Activated CD4-positive, alpha-beta T cell treated with anti-CD3 and anti-CD28 coated beads, Interleukin-2, amount 10 ng/mL, durations not matched to agents 7 days and 5 days (primary cell): ENCODE measurements around the gene PRSS53. TPM values are rescaled to one million over a fixed set of nuclear protein-coding genes. Genes with fewer than 3 reads are reported as not detected.

Source experiments
- CTCF ChIA-PET: fragments of 350-600 bp; sonication (Branson Sonifier 250); formaldehyde crosslinking; loops from one replicate; lab custom pipeline; 2021; ENCODE audit warnings: antibody characterized with exemption; lab: Charles Lee
- POLR2A ChIA-PET: fragments of 350-600 bp; sonication (Branson Sonifier 250); formaldehyde crosslinking; loops from one replicate; lab custom pipeline; 2021; ENCODE audit warnings: antibody characterized with exemption; lab: Charles Lee
- DNase-seq: peaks from one replicate; pipeline ENCODE4 v3.0.0-alpha.2; 2020
- H3K27ac Mint-ChIP-seq: one replicate; pipeline ENCODE4 v1.8.0; 2021; ENCODE audit warnings: mild to moderate bottlenecking, moderate library complexity, mixed read lengths
- H3K27me3 Mint-ChIP-seq: one replicate; pipeline ENCODE4 v1.8.0; 2021; ENCODE audit warnings: mixed read lengths
- H3K36me3 Mint-ChIP-seq: one replicate; pipeline ENCODE4 v1.8.0; 2021; ENCODE audit warnings: low read depth, mixed read lengths
- H3K4me1 Mint-ChIP-seq: one replicate; pipeline ENCODE4 v1.8.0; 2021; ENCODE audit warnings: mixed read lengths
- H3K4me3 Mint-ChIP-seq: one replicate; pipeline ENCODE4 v1.8.0; 2021; ENCODE audit warnings: mild to moderate bottlenecking, moderate library complexity, mixed read lengths
- H3K9me3 Mint-ChIP-seq: one replicate; pipeline ENCODE4 v1.8.0; 2021; ENCODE audit warnings: mixed read lengths
- total RNA-seq, 2 experiments: library from RNA; stranded (reverse); gene quantifications; one replicate each; pipeline ENCODE4 v1.2.3, GENCODE V29; 2021

The PRSS53 gene
- total RNA-seq, 2 experiments from 2014 or later, result 3.5 to 5.7 TPM

DNA sequence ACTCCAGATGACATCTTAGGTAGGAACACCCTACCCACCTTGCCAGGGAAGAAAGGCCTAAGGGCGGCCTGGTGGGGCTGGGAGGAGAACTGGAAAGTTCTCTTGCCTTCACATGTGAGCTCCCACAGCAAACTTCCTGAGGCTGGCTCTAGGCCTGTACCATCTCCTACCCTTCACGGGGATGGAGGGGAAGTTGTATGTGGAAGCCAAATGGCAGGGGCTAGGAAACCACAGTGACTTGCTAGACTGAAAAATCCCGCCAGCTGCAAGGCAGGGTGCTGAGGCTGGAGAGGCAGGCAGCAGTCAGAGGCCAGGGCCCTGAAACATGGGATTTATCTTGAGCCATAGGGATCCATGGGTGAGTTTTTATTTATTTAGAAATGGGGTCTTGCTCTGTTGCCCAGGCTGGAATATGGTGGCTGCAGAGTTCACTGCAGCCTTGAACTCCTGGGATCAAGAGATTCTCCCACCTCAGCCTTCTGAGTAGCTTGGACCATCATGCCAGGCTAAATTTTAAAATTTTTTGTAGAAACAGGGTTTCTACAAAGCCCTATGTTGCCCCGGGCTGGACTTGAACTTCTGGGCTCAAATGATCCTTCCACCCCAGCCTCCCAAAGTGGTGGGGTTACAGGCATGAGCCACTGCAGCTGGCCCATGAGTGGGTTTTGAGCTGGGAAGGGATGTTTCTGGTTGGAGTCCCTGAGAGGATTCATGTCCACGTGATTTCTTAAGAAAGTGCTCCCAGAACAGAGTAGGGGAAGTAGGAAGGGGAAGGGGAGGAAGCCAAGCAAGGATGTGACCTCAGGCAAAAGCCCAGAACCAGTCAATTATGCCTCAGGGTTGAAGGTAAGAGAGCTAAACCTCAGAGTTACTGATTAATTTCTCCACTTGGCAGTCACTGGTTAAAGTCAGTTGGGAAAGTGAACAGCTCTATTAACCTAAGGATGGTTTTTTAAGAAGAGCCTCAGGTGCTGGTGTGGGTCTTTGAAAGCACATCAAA lies 24.7 kb upstream of the PRSS53 start:
- peak overlapping the region; percentile 25 for H3K27ac Mint-ChIP-seq
- no peaks in the 10 kb centered on the region for H3K27me3 Mint-ChIP-seq
- no peak for DNase-seq
- ChIA-PET CTCF (interaction anchor here (0.6 to 2.4 kb wide), 7 partner anchors 12 to 210 kb away, joined by 3 to 12 read pairs (median 3); partner anchors contain the start of genes ZNF646 and ZNF668), POLR2A (no interaction called here)
- H3K36me3 Mint-ChIP-seq, result peaks cover 19% of the 10 kb centered on the region
- no peak overlapping the region for H3K4me3 Mint-ChIP-seq
- H3K4me1 Mint-ChIP-seq, result peaks cover 42% of the 10 kb centered on the region
- no peaks in the 10 kb centered on the region for H3K9me3 Mint-ChIP-seq

DNA sequence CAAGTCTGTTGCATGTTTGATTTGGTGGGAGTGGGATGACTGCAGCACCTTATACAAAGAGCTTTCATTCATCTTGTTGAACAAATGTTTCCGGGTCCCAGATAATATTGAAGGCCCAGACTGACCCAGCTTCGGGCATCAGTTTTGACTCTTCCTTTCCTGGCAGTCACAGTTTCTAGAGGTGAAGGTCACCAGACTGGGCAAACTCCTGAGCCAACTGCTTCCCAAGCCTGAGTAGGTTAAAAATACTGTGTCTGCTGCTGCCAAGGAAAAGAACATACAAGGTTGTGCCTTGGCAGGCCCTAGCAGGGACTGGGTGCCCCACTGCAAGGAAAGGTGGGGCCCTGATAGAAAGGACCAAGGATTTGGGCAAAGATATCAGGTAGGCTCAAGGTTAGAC lies 24.0 kb upstream of the PRSS53 start:
- H3K36me3 Mint-ChIP-seq, result peaks cover 19% of the 10 kb centered on the region
- DNase-seq, result no peak
- H3K9me3 Mint-ChIP-seq, result no peaks in the 10 kb centered on the region
- H3K27me3 Mint-ChIP-seq, result no peaks in the 10 kb centered on the region
- ChIA-PET POLR2A (no interaction called here), CTCF (interaction anchor here (0.6 to 2.4 kb wide), 7 partner anchors 9 to 211 kb away, joined by 3 to 10 read pairs (median 4); partner anchors contain the start of genes ZNF646 and ZNF668)
- H3K4me3 Mint-ChIP-seq, result no peak overlapping the region
- no peak overlapping the region for H3K27ac Mint-ChIP-seq
- H3K4me1 Mint-ChIP-seq, result peaks cover 41% of the 10 kb centered on the region

DNA sequence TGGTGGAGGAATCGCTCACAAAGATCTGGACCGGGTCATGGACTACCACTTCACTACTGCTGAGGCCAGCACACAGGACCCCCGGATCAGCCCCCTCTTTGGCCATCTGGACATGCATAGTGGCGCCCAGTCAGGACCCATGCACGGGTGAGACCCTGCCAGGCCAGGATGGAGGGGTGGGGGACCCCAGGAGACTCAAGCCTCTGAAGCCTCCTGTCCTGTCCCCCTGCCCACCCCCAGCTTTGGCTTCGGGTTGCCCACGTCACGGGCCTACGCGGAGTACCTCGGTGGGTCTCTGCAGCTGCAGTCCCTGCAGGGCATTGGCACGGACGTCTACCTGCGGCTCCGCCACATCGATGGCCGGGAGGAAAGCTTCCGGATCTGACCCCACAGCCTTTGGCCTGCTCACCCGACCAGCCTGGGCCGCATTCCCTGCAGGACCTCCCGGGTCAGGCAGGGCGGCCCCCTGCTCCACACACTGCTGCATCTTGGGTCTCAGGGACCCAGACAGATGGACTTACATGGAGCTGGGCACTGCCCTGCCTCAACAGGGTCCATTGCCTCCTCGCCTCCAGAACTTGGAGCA lies 23.2 kb upstream of the PRSS53 start:
- no peak for DNase-seq
- Mint-ChIP-seq H3K36me3 (peaks cover 19% of the 10 kb centered on the region), H3K9me3 (no peaks in the 10 kb centered on the region), H3K4me3 (no peak overlapping the region), H3K27ac (no peak overlapping the region), H3K4me1 (peaks cover 44% of the 10 kb centered on the region), H3K27me3 (no peaks in the 10 kb centered on the region)
- ChIA-PET POLR2A (no interaction called here), CTCF (interaction anchor here (0.7 to 2.4 kb wide), 6 partner anchors 10 to 43 kb away, joined by 3 to 10 read pairs (median 4); no protein-coding TSS in a partner anchor)

DNA sequence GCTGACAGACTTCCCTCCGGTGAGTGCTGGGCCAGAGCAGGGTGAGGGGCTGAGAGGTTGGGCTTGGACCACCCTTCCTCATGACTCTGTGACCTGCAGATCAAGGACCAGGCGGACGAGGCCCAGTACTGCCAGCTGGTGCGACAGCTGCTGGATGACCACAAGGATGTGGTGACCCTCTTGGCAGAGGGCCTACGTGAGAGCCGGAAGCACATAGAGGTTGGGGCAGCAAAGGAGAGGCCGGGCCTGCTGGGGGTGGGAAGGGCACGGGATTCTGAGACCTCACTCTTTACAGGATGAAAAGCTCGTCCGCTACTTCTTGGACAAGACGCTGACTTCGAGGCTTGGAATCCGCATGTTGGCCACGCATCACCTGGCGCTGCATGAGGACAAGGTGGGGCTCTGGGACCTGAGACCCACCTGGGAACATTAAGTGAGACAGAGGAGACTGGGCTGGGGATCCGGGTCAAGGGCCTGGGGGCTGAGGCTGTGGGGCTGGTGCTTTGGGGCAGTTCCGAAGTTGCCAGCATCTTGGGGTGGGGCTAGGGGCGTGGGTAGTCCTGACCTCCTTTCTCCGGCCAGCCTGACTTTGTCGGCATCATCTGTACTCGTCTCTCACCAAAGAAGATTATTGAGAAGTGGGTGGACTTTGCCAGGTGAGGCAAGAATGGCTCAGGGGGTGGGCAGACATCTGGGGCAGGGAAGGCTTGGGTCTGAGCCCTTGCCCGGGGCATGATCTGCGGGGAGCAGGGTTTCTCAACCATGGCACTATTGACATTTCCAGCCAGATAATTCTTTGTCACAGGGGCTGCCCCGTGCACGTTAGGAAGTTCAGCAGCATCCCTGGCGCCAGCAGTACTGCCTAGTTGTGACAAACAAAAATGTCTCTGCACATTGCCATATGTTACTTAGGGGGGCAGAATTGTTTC lies 21.6 kb upstream of the PRSS53 start:
- Mint-ChIP-seq H3K36me3 (peaks cover 19% of the 10 kb centered on the region), H3K4me1 (peaks cover 41% of the 10 kb centered on the region), H3K27me3 (no peaks in the 10 kb centered on the region), H3K9me3 (no peaks in the 10 kb centered on the region), H3K27ac (no peak overlapping the region), H3K4me3 (peak overlapping the region; percentile 75)
- ChIA-PET POLR2A (no interaction called here), CTCF (interaction anchor here (1.3 to 2.4 kb wide), 3 partner anchors 18 to 32 kb away, joined by 4 to 10 read pairs (median 7); no protein-coding TSS in a partner anchor)
- no peak for DNase-seq

DNA sequence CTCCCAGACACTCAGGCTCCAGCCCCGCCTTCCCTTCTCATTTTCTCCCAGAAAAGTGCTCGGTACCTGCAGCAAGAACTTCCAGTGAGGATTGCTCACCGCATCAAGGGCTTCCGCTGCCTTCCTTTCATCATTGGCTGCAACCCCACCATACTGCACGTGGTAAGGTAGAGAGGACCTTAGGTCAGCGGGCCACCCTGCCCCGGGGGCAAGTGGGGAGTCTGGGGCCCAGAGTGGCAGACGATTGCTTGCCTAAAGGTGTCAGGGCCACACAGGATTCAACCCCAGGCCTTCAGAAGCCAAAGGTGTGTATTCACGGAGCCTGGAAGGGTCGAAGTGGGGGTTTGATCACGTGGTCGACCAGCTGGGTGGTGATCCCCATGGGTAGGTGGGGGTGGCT lies 20.9 kb upstream of the PRSS53 start:
- POLR2A ChIA-PET, result no interaction called here
- Mint-ChIP-seq H3K36me3 (peaks cover 19% of the 10 kb centered on the region), H3K27me3 (no peaks in the 10 kb centered on the region)

DNA sequence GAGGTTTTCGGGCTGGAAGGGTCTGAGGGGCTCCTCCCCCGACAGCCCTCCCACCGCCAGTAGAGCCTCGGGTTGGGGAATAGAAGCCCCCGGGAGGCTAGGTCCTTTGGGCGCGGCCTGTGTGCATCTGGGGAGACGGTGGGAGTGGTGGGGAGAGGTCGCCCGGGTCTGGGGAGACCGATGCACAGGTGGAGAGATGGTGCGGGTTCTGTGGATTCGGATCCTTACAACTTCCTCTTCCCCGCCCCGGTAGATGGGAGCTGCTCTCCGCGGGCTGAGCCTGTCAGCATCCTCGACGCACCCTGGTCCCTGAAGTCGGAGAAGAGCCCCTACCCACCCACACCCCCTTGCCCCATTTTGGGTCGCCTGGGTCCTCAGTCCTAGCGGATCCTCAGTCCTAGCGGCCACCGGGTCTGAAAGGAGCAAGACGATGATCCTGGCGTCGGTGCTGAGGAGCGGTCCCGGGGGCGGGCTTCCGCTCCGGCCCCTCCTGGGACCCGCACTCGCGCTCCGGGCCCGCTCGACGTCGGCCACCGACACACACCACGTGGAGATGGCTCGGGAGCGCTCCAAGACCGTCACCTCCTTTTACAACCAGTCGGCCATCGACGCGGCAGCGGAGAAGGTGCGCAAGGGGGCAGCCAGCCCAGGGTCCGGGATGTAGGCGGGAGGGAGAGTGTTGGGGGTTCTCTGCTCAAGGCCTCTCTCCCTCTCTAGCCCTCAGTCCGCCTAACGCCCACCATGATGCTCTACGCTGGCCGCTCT lies 20.2 kb upstream of the PRSS53 start:
- ChIA-PET CTCF (no interaction called here), POLR2A (no interaction called here)
- DNase-seq, result no peak
- Mint-ChIP-seq H3K27me3 (no peaks in the 10 kb centered on the region), H3K27ac (peak overlapping the region; percentile 78), H3K4me3 (peak overlapping the region; percentile 75), H3K9me3 (no peaks in the 10 kb centered on the region), H3K4me1 (peaks cover 33% of the 10 kb centered on the region), H3K36me3 (peaks cover 19% of the 10 kb centered on the region)

More for the DNA sequence above, 20.9 kb upstream of the PRSS53 start:
- Mint-ChIP-seq H3K9me3 (no peaks in the 10 kb centered on the region), H3K4me3 (peak overlapping the region; percentile 75), H3K4me1 (peaks cover 39% of the 10 kb centered on the region), H3K27ac (peak overlapping the region; percentile 78)
- no peak for DNase-seq
- CTCF ChIA-PET, result interaction anchor here (1.3 to 2.4 kb wide), 2 partner anchors 17 to 33 kb away, joined by 4 to 7 read pairs; no protein-coding TSS in a partner anchor

DNA sequence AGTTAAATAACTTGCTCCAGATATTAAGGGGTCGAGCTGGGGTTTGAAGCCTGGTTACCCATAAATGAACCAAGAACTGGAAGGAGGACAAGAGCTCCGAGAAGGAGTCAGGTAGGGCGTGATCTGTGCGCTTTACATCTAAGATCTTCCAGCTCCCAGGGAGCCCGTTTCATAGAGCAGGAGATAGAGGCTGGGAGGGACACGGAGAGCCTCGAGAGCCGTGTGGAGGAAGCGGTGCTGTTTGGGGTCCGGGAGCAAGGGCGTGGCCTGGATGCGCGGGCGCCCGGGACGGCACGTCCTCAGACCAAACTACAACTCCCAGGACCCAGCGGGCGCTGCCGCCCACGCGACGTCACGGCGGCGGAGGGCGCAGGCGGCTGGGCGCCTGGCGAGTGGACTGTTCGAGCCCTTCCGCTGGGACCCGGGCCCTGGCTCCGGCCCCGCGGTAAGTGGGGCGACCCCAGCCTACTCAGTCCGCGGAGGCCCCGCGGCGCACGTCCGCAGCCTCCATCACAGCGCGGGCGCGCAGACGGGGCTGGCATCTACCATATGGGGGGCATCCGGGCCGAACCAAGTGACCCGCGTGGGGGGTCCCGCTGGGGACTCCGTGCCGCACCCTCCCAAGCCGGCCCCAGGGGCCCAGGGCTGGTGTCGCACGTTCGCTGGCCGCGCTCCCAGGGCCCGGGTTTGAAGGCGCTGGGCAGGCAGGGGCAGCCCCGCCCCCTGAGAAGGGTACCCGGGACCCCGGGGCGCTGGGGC lies 19.5 kb upstream of the PRSS53 start, which contains the start of gene BCKDK:
BCKDK (plus strand) TSS at position 352 of the 759 bp plus-strand sequence. CDS start 838 bp downstream, outside the sequence.
- Mint-ChIP-seq H3K27ac (peak within 1 kb of the TSS; percentile 85), H3K4me3 (peak within 1 kb of the TSS; percentile 77), H3K36me3 (peaks cover 19% of the 10 kb centered on the region), H3K27me3 (no peaks in the 10 kb centered on the region), H3K9me3 (no peaks in the 10 kb centered on the region), H3K4me1 (peaks cover 29% of the 10 kb centered on the region)
- ChIA-PET CTCF (interaction anchor here (0.9 to 1.5 kb wide), 4 partner anchors 10 to 35 kb away, joined by 3 read pairs; partner anchors contain the start of gene ZNF668), POLR2A (interaction anchor here (1.5 kb wide), 1 partner anchor 9 kb away, joined by 3 read pairs; the partner anchor contains the start of gene KAT8)
- DNase-seq, result peak; percentile 70

DNA sequence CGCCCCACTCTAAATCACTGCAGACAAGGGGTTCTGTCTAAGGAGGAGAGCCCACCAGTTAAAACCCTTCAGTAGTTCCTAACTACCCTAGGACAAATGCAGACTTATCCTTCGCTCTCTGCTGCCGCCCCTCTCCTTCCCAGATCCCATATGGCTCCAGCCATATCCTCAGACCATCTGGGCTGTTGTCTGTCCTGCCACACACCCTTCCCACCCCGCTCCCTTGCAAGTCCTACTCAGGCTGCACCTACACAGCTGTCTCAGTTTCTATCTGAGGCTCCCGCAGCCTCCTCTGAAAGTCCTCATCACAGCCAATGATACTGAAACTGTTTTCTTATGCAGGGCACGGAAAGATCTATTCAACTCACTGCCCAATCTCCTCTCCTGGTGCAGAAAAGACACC lies 18.7 kb upstream of the PRSS53 start:
- H3K36me3 Mint-ChIP-seq, result peaks cover 19% of the 10 kb centered on the region
- POLR2A ChIA-PET, result interaction anchor here (1.5 kb wide), 1 partner anchor 10 kb away, joined by 3 read pairs; the partner anchor contains the start of gene KAT8
- no peaks in the 10 kb centered on the region for H3K9me3 Mint-ChIP-seq
- H3K4me1 Mint-ChIP-seq, result peaks cover 29% of the 10 kb centered on the region
- no peaks in the 10 kb centered on the region for H3K27me3 Mint-ChIP-seq
- no peak for DNase-seq
- CTCF ChIA-PET, result interaction anchor here (0.6 to 1.5 kb wide), 5 partner anchors 9 to 314 kb away, joined by 3 to 5 read pairs (median 3); partner anchors contain the start of gene ZNF668
- peak overlapping the region; percentile 85 for H3K27ac Mint-ChIP-seq
- H3K4me3 Mint-ChIP-seq, result peak overlapping the region; percentile 77

DNA sequence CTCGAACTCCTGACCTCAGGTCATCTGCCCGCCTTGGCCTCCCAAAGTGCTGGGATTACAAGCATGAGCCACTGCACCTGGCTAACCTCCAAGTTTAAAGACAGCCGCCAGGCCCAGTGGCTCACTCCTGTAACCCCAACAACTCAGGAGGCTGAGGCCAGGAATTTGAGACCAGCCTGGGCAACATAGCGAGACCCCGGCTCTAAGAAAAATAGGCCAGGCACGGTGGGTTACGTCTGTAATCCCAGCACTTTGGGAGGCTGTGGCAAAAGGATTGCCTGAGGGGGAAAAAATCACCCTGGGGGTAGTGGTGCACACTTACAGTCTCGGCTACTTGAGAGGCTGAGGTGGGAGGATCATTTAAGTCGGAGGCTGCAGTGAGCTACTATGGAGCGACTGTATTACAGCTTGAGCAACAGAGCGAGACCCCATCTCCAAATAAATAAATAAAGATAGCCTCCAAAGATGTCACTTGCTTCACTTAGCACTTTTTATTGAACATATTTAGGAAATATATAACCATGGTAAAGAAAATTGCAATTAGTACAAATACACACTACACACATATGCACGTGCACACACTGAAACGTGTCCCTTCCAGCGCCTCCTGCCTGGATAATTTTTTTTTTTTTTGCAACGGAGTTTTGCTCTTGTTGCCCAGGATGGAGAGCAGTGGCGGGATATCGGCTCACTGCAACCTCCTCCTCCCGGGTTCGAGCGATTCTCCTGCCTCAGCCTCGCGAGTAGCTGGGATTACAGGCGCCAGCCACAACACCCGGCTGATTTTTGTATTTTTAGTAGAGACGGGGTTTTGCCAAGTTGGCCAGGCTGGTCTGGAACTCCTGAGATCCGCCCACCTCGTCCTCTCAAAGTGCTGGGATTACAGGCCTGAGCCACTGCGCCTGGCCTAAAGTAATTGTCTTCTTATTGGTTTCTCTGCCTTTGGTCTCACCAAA lies 18.0 kb upstream of the PRSS53 start:
- no peaks in the 10 kb centered on the region for H3K27me3 Mint-ChIP-seq
- DNase-seq, result no peak
- ChIA-PET POLR2A (interaction anchor here (1.5 kb wide), 1 partner anchor 11 kb away, joined by 3 read pairs; the partner anchor contains the start of gene KAT8), CTCF (interaction anchor here (0.6 to 1.5 kb wide), 3 partner anchors 14 to 315 kb away, joined by 3 to 5 read pairs (median 3); partner anchors contain the start of gene ZNF668)
- H3K4me1 Mint-ChIP-seq, result peaks cover 29% of the 10 kb centered on the region
- H3K4me3 Mint-ChIP-seq, result peak overlapping the region; percentile 77
- H3K9me3 Mint-ChIP-seq, result no peaks in the 10 kb centered on the region
- peak overlapping the region; percentile 85 for H3K27ac Mint-ChIP-seq
- peaks cover 18% of the 10 kb centered on the region for H3K36me3 Mint-ChIP-seq
